GM12878 (cell line): ENCODE measurements around the gene PRRC2C. TPM values are rescaled to one million over a fixed set of nuclear protein-coding genes. Genes with fewer than 3 reads are reported as not detected.

Experiments
- ATAC-seq: fragments of 200-7000 bp; cut with Tn5 transposase; 3 replicates; pipeline ENCODE4 v1.9.1; 2020; ENCODE audit warnings: mild to moderate bottlenecking, moderate library complexity
- BruUV-seq: library from RNA; stranded (reverse); fragments of 400-500 nt; replicated peaks from 2 replicates; lab custom pipeline; 2021; lab: Mats Ljungman, UMichigan
- CTCF ChIA-PET: fragments of 300-600 bp; sonication (Branson Sonifier 250); formaldehyde crosslinking; extraction: SDS; loops from one replicate; lab custom pipeline; 2021; ENCODE audit warnings: inconsistent platforms; lab: Yijun Ruan, JAX
- POLR2A ChIA-PET: fragments of 350-600 bp; formaldehyde crosslinking; extraction: SDS; loops from one replicate; lab custom pipeline; 2021; ENCODE audit warnings: inconsistent platforms; lab: Charles Lee
- RAD21 ChIA-PET: fragments of 300-600 bp; sonication (Branson Sonifier 250); formaldehyde crosslinking; loops from one replicate; lab custom pipeline; 2023; ENCODE audit warnings: antibody characterized with exemption; ENCODE audit not compliant: unreplicated experiment; lab: Charles Lee
- SMC1A ChIA-PET: fragments of 300-600 bp; sonication (Branson Sonifier 250); formaldehyde crosslinking; loops from one replicate; lab custom pipeline; 2023; ENCODE audit not compliant: unreplicated experiment, uncharacterized antibody; lab: Charles Lee
- DNase-seq: peaks from one replicate; pipeline ENCODE4 v3.0.0-alpha.2; 2011; ENCODE audit warnings: low read depth, low spot score
- FAIRE-seq: peaks from 3 replicates; lab custom pipeline; 2011; peaks lifted over from hg19 to GRCh38; lab: Jason Lieb, UNC
- H2AFZ ChIP-seq: 2 replicates; pipeline ENCODE4 v1.6.0; 2011; ENCODE audit warnings: low read depth, low read length, control low read depth; ENCODE audit not compliant: control insufficient read depth
- H3K27ac ChIP-seq: 2 replicates; pipeline ENCODE4 v1.5.1; 2011; ENCODE audit warnings: control low read depth; ENCODE audit not compliant: control insufficient read depth, insufficient read depth
- H3K27me3 ChIP-seq, 2 experiments: replicated peaks in 1 of 2; 2 replicates each; pipeline versions ENCODE4 v1.6.0 to v1.6.1; 2011; ENCODE audit warnings: low read length in 1 of 2; ENCODE audit not compliant: control insufficient read depth in 2 of 2, insufficient read depth in 2 of 2
- H3K36me3 ChIP-seq, 2 experiments: 2 replicates each; pipeline ENCODE4 v1.5.1; 2011; ENCODE audit warnings: low read length in 1 of 2; ENCODE audit not compliant: control insufficient read depth in 2 of 2, insufficient read depth in 2 of 2
- H3K4me1 ChIP-seq: 2 replicates; pipeline ENCODE4 v1.6.1; 2011; ENCODE audit warnings: mild to moderate bottlenecking, low read length, moderate library complexity, mixed read lengths; ENCODE audit not compliant: control insufficient read depth, insufficient read depth
- H3K4me2 ChIP-seq: 2 replicates; pipeline ENCODE4 v1.6.0; 2011; ENCODE audit warnings: control low read depth; ENCODE audit not compliant: control insufficient read depth, insufficient read depth
- H3K4me3 ChIP-seq: fragments of 200-600 bp; sonication (generic); 2 replicates; pipeline ENCODE4 v1.5.1; 2016
- H3K79me2 ChIP-seq: 2 replicates; pipeline ENCODE4 v1.6.0; 2011; ENCODE audit warnings: low read length; ENCODE audit not compliant: control insufficient read depth, insufficient read depth
- H3K9ac ChIP-seq: 2 replicates; pipeline ENCODE4 v1.8.0; 2011; ENCODE audit warnings: low read length, control low read depth, mixed read lengths; ENCODE audit not compliant: control insufficient read depth, insufficient read depth
- H3K9me3 ChIP-seq: replicated peaks from 3 replicates; pipeline ENCODE4 v1.5.1; 2011; ENCODE audit warnings: mild to moderate bottlenecking, low read length; ENCODE audit not compliant: control insufficient read depth, insufficient read depth
- H4K20me1 ChIP-seq: 2 replicates; pipeline ENCODE4 v1.6.0; 2011; ENCODE audit not compliant: control insufficient read depth, insufficient read depth
- EED ChIP-seq: sonication (generic); IDR thresholded peaks from 2 replicates; pipeline ENCODE4 v1.6.1; 2016; ENCODE audit warnings: antibody characterized with exemption, low read depth
- EGR1 ChIP-seq, 2 experiments: IDR thresholded peaks; 1 replicate in 1 of 2; 2 replicates in 1 of 2; pipeline ENCODE4 v1.6.1; 2011 to 2012; ENCODE audit warnings: low read depth in 2 of 2, low read length in 2 of 2, borderline replicate concordance in 1 of 2, mild to moderate bottlenecking in 1 of 2, moderate library complexity in 1 of 2
- MYB ChIP-seq: fragments of 150-350 bp; IDR thresholded peaks from 2 replicates; pipeline ENCODE4 v1.6.1; 2014; ENCODE audit warnings: mild to moderate bottlenecking, low read depth, low read length, borderline replicate concordance
- RBBP5 ChIP-seq: fragments of 200-600 bp; sonication (generic); conservative IDR thresholded peaks from 2 replicates; pipeline ENCODE4 v1.6.1; 2016
- REST ChIP-seq: IDR thresholded peaks from 2 replicates; pipeline ENCODE4 v1.6.1; 2012; ENCODE audit warnings: mild to moderate bottlenecking, low read depth, low read length
- WGBS: methylation state at CpG from one replicate; pipeline ENCODE4 v1.1.6; 2016; ENCODE audit warnings: low lambda C conversion rate; ENCODE audit not compliant: insufficient replicate concordance, insufficient coverage; ENCODE audit errors: missing lambda C conversion rate; 5-methylcytosine and 5-hydroxymethylcytosine counted together
- in situ Hi-C: fragments of 300-500 bp; cut with MboI; formaldehyde crosslinking; loops from 9 replicates; pipeline ENCODE4 v1.14.3; 2018; ENCODE audit warnings: mixed read lengths
- intact Hi-C: fragments of 100-400 bp; cut with micrococcal nuclease; formaldehyde crosslinking; loops from one replicate; pipeline ENCODE4 v1.14.2; 2022; ENCODE audit not compliant: unreplicated experiment
- polyA plus RNA-seq, 11 experiments: library from polyadenylated mRNA; depleted of rRNA in 4 of 11; unstranded in 6 of 11; stranded (reverse) in 5 of 11; fragments of >200 nt; fragmentation: Nextera tagmentation in 4 of 11; fragmentation: Illumina TruSeq in 1 of 11; extraction: Ambion mirVana in 4 of 11; extraction: Trizol in 1 of 11; gene quantifications; 1 replicate in 1 of 11; 2 replicates in 10 of 11; pipeline versions ENCODE4 v1.2.1 to v1.2.3, GENCODE V29; 2011 to 2016; ENCODE audit warnings: inconsistent platforms in 2 of 11, missing spikeins in 2 of 11, low read depth in 1 of 11
- total RNA-seq, 4 experiments: library from RNA; depleted of rRNA in 3 of 4; stranded (reverse); fragments of >200 nt in 3 of 4; fragmentation: Illumina TruSeq in 1 of 4; extraction: Trizol in 1 of 4; gene quantifications; 2 replicates each; pipeline versions ENCODE4 v1.2.1 to v1.2.3, GENCODE V29; 2013 to 2021

Gene PRRC2C
- total and polyA plus RNA-seq, 10 of the 15 experiments (the other 5 are each of a cell fraction or from before 2014, with no cell fraction given) = 53.4 to 182 (median 91.8) TPM

GRCh38 chr1:171637928-171638576 lies 152.7 kb downstream of the PRRC2C start:
- POLR2A ChIA-PET = no interaction called here
- Histone ChIP-seq H3K4me2 (no peak overlapping the region), H3K79me2 (no peaks in the 10 kb centered on the region), H3K9me3 (no peaks in the 10 kb centered on the region), H3K27me3 (peaks cover 0 to 4% of the 10 kb centered on the region in 2 experiments; a peak in 1 of 4 replicates), H4K20me1 (no peaks in the 10 kb centered on the region), H3K4me3 (no peak overlapping the region), H3K9ac (no peak overlapping the region), H3K4me1 (no peaks in the 10 kb centered on the region), H3K36me3 (no peaks in the 10 kb centered on the region), H2AFZ (no peak overlapping the region), H3K27ac (no peak overlapping the region)
- FAIRE-seq = no peak
- BruUV-seq = no TSS peak
- ATAC-seq = no peak
- intact Hi-C loops (no loop called here), in situ Hi-C loops (no loop called here)
- DNase-seq = no peak
- RAD21 ChIA-PET = no interaction called here
- SMC1A ChIA-PET = interaction anchor here (1.0 kb wide), 1 partner anchor 9 kb away, joined by 4 read pairs; no protein-coding TSS in a partner anchor
- TF ChIP-seq REST (no peak), EGR1 (IDR thresholded peaks at IDR 0.05; ENCODE audit: borderline replicate concordance in 1 of 2, low read depth in 2 of 2, low read length in 2 of 2) (no peak), MYB (no peak), RBBP5 (no peak), EED (no peak)
- WGBS = 10% methylated on average over 4 of the region's 4 CpGs
- CTCF ChIA-PET = interaction anchor here (1.2 kb wide), 1 partner anchor 13 kb away, joined by 3 read pairs; no protein-coding TSS in a partner anchor
